GM23338 (cell line): ENCODE data around the gene ABCC3.
A peak's percentile ranks its signal among the peaks of the same experiment; 100 is the strongest.

Experiments used
- CREB1 ChIP-seq: fragments of 250-450 bp; sonication (Bioruptor Pico); IDR thresholded peaks from 2 replicates; pipeline ENCODE4 v1.5.0; 2020; ENCODE audit warnings: low read depth, mild to moderate bottlenecking, moderate library complexity
- CTCF ChIP-seq, 2 experiments: fragments of 200-600 bp in 1 of 2; sonication (generic) in 1 of 2; conservative IDR thresholded peaks; 2 replicates each; pipeline versions ENCODE4 v1.5.1 to v1.6.1; 2016 to 2017; ENCODE audit warnings: antibody characterized with exemption in 2 of 2, low read depth in 2 of 2, mild to moderate bottlenecking in 2 of 2, moderate library complexity in 1 of 2
- ETS1 ChIP-seq: IDR thresholded peaks from 2 replicates; pipeline ENCODE4 v1.6.1; 2016; ENCODE audit warnings: antibody characterized with exemption
- EZH2 ChIP-seq: fragments of 200-600 bp; sonication (generic); IDR thresholded peaks from one replicate; pipeline ENCODE4 v1.8.0; 2017; ENCODE audit warnings: antibody characterized with exemption, mild to moderate bottlenecking, low read depth; ENCODE audit not compliant: unreplicated experiment
- EZH2phosphoT487 ChIP-seq: fragments of 200-600 bp; sonication (generic); IDR thresholded peaks from one replicate; pipeline ENCODE4 v1.8.1; 2018; ENCODE audit warnings: antibody characterized with exemption; ENCODE audit not compliant: unreplicated experiment
- JUNB ChIP-seq: IDR thresholded peaks from one replicate; pipeline ENCODE4 v1.6.1; 2016; ENCODE audit warnings: antibody characterized with exemption; ENCODE audit not compliant: unreplicated experiment
- NANOG ChIP-seq: IDR thresholded peaks from 2 replicates; pipeline ENCODE4 v1.6.1; 2016; ENCODE audit warnings: antibody characterized with exemption, borderline replicate concordance
- POLR2AphosphoS5 ChIP-seq: IDR thresholded peaks from 2 replicates; pipeline ENCODE4 v1.6.1; 2016; ENCODE audit warnings: antibody characterized with exemption, low read depth
- ZNF331 ChIP-seq: fragments of 250-450 bp; sonication (Bioruptor Pico); IDR thresholded peaks from 2 replicates; pipeline ENCODE4 v1.5.0; 2020; ENCODE audit warnings: low read depth, mild to moderate bottlenecking, moderate library complexity
- TF ChIP-seq, protein P1 (sequence below): IDR thresholded peaks from one replicate; pipeline ENCODE4 v1.6.1; 2018; ENCODE audit warnings: antibody characterized with exemption; ENCODE audit not compliant: unreplicated experiment

- TF ChIP-seq, protein P1, sequence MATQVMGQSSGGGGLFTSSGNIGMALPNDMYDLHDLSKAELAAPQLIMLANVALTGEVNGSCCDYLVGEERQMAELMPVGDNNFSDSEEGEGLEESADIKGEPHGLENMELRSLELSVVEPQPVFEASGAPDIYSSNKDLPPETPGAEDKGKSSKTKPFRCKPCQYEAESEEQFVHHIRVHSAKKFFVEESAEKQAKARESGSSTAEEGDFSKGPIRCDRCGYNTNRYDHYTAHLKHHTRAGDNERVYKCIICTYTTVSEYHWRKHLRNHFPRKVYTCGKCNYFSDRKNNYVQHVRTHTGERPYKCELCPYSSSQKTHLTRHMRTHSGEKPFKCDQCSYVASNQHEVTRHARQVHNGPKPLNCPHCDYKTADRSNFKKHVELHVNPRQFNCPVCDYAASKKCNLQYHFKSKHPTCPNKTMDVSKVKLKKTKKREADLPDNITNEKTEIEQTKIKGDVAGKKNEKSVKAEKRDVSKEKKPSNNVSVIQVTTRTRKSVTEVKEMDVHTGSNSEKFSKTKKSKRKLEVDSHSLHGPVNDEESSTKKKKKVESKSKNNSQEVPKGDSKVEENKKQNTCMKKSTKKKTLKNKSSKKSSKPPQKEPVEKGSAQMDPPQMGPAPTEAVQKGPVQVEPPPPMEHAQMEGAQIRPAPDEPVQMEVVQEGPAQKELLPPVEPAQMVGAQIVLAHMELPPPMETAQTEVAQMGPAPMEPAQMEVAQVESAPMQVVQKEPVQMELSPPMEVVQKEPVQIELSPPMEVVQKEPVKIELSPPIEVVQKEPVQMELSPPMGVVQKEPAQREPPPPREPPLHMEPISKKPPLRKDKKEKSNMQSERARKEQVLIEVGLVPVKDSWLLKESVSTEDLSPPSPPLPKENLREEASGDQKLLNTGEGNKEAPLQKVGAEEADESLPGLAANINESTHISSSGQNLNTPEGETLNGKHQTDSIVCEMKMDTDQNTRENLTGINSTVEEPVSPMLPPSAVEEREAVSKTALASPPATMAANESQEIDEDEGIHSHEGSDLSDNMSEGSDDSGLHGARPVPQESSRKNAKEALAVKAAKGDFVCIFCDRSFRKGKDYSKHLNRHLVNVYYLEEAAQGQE = no peak
- TF ChIP-seq CTCF (conservative IDR thresholded peaks at IDR 0.05; ENCODE audit: low read depth in 2 of 2) (peak; percentile 34 to 61; a peak in 3 of 4 replicates), EZH2 (no peak), JUNB (no peak), EZH2phosphoT487 (no peak), POLR2AphosphoS5 (no peak), ETS1 (no peak), CREB1 (CRISPR knock-in tag) (no peak), ZNF331 (CRISPR knock-in tag) (no peak), NANOG (no peak)
Measured at GRCh38 chr17:50613007-50613992, 21.4 kb upstream of the ABCC3 start.
